DOHH2 (cell line): ENCODE measurements around the gene ZDHHC18.

ENCODE experiments used
- H3F3A ChIP-seq: fragments of 200-600 bp; sonication (generic), shearing (Covaris generic); 2 replicates; pipeline ENCODE4 v1.6.0; 2016; ENCODE audit warnings: antibody characterized with exemption, mild to moderate bottlenecking; ENCODE audit not compliant: control insufficient read depth, insufficient read depth
- H3K27ac ChIP-seq: fragments of 200-600 bp; sonication (generic); 2 replicates; pipeline ENCODE4 v1.5.1; 2014; ENCODE audit warnings: low read depth, mild to moderate bottlenecking, low read length, moderate library complexity
- H3K27me3 ChIP-seq: fragments of 200-600 bp; sonication (generic); 2 replicates; pipeline ENCODE4 v1.6.1; 2014; ENCODE audit warnings: mild to moderate bottlenecking, low read length, mixed read lengths; ENCODE audit not compliant: control insufficient read depth
- H3K36me3 ChIP-seq: fragments of 200-600 bp; sonication (generic); 2 replicates; pipeline ENCODE4 v1.6.1; 2014; ENCODE audit warnings: mild to moderate bottlenecking, low read length, moderate library complexity, mixed read lengths; ENCODE audit not compliant: control insufficient read depth
- H3K4me1 ChIP-seq: fragments of 200-600 bp; sonication (generic); 2 replicates; pipeline ENCODE4 v1.6.1; 2014; ENCODE audit warnings: mild to moderate bottlenecking, low read length, mixed read lengths; ENCODE audit not compliant: control insufficient read depth
- H3K4me2 ChIP-seq: fragments of 200-600 bp; sonication (generic); 2 replicates; pipeline ENCODE4 v1.6.0; 2014; ENCODE audit warnings: mild to moderate bottlenecking, low read length, moderate library complexity
- H3K4me3 ChIP-seq: fragments of 200-600 bp; sonication (generic); 2 replicates; pipeline ENCODE4 v1.5.1; 2014; ENCODE audit warnings: mild to moderate bottlenecking, low read length, mixed read lengths
- H3K79me2 ChIP-seq: fragments of 200-600 bp; sonication (generic); 2 replicates; pipeline ENCODE4 v1.6.1; 2014; ENCODE audit warnings: mild to moderate bottlenecking, low read length, mixed read lengths; ENCODE audit not compliant: control insufficient read depth
- H3K9me2 ChIP-seq: fragments of 200-600 bp; sonication (generic); replicated peaks from 2 replicates; pipeline ENCODE4 v1.6.1; 2014; ENCODE audit warnings: mild to moderate bottlenecking, low read length, mixed read lengths; ENCODE audit not compliant: control insufficient read depth
- H3K9me3 ChIP-seq: fragments of 200-600 bp; sonication (generic); 2 replicates; pipeline ENCODE4 v1.6.1; 2014; ENCODE audit warnings: antibody characterized with exemption, low read length, mixed read lengths; ENCODE audit not compliant: control insufficient read depth, insufficient read depth
- H4K20me1 ChIP-seq: fragments of 200-600 bp; sonication (generic); 2 replicates; pipeline ENCODE4 v1.6.0; 2014; ENCODE audit warnings: low read depth, mild to moderate bottlenecking, antibody characterized with exemption, low read length, moderate library complexity; ENCODE audit not compliant: control insufficient read depth, insufficient read depth
- EZH2phosphoT487 ChIP-seq: fragments of 200-600 bp; sonication (generic); IDR thresholded peaks from 2 replicates; pipeline ENCODE4 v1.6.1; 2017; ENCODE audit warnings: borderline replicate concordance, mild to moderate bottlenecking, antibody characterized with exemption, low read length, moderate library complexity, mixed read lengths
- TF ChIP-seq, protein P1 (sequence below): fragments of 200-600 bp; sonication (generic); IDR thresholded peaks from one replicate; pipeline ENCODE4 v1.5.1; 2014; ENCODE audit warnings: antibody characterized with exemption, mild to moderate bottlenecking, low read depth, low read length; ENCODE audit not compliant: poor library complexity, severe bottlenecking

The ZDHHC18 gene

DNA sequence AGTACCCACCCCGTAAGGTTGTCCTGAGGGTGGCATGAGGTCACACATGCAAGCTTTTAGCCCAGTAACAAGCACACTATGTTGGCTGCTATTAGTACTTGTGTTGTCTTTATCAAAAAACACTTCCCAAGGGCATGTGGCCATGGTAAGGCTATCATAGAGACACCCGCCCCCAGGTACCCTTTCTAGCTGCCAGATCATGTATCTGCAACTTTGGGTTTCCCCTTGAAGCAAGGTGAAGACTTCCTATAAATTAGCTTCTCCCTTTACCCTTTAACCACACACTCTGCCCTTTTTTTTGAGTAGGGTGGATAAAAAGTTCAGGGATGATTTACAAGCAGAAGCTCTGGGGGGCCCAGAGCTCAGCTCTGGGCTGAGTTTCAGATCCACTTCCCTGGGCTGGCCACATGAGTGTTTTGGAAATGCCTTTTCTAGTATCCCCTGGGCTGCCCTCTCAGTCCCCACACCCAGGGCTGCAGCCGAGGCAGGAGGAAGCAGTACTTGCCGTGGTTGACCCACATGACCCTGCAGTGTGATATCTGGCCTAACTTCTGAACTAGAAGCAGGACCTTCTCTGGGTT is 2.0 kb downstream of the ZDHHC18 start:
- Histone ChIP-seq H4K20me1 (no peaks in the 10 kb centered on the region), H3K4me2 (peak overlapping the region; percentile 62), H3K9me3 (no peaks in the 10 kb centered on the region), H3K79me2 (peaks cover 49% of the 10 kb centered on the region), H3K27me3 (no peaks in the 10 kb centered on the region), H3K4me1 (peaks cover 50% of the 10 kb centered on the region), H3K27ac (no peak overlapping the region), H3K9me2 (no peaks in the 10 kb centered on the region), H3F3A (peaks cover 12% of the 10 kb centered on the region), H3K4me3 (peak overlapping the region; percentile 17), H3K36me3 (peaks cover 33% of the 10 kb centered on the region)
- TF ChIP-seq EZH2phosphoT487 = no peak
- TF ChIP-seq, protein P1, sequence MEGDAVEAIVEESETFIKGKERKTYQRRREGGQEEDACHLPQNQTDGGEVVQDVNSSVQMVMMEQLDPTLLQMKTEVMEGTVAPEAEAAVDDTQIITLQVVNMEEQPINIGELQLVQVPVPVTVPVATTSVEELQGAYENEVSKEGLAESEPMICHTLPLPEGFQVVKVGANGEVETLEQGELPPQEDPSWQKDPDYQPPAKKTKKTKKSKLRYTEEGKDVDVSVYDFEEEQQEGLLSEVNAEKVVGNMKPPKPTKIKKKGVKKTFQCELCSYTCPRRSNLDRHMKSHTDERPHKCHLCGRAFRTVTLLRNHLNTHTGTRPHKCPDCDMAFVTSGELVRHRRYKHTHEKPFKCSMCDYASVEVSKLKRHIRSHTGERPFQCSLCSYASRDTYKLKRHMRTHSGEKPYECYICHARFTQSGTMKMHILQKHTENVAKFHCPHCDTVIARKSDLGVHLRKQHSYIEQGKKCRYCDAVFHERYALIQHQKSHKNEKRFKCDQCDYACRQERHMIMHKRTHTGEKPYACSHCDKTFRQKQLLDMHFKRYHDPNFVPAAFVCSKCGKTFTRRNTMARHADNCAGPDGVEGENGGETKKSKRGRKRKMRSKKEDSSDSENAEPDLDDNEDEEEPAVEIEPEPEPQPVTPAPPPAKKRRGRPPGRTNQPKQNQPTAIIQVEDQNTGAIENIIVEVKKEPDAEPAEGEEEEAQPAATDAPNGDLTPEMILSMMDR = no peak

DNA sequence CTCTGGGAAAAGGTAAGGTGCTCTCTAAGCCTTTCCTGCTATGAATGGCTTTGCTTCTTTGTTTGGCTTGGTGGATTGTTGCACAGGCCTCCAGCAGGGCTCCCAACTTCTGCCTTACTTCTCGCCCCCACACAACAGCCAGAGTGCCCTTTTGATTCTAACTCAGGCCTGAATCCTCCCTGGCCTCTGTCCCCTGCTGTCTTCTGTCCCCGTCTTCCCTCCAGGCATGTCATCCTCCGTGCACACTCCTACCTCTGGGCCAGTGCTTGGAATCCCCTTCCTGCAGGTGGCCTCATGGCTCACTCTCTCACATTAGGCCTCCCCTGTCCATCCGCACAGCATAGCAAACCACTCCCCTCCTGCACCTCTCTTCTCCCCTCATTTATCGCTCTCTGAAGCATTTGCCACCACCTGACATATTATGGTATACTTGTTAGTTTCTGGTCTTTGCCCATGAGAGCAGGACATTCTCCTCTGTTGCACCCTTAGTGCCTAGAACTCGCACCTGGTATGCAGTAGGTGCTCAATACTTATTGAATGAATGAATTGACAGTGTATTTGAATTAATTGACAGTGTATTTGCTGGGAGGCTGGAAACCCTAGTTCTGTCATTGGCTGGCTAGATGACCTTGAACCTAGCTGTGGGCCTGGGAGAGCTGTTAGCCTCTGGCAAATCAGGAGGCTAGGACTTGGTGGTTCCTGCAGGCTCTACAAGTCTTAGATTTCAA is 2.9 kb downstream of the ZDHHC18 start:
- Histone ChIP-seq H3K79me2 (peaks cover 49% of the 10 kb centered on the region), H3K27me3 (no peaks in the 10 kb centered on the region), H3K36me3 (peaks cover 39% of the 10 kb centered on the region), H3K27ac (no peak overlapping the region), H3F3A (peaks cover 12% of the 10 kb centered on the region), H3K9me3 (no peaks in the 10 kb centered on the region), H3K4me1 (peaks cover 59% of the 10 kb centered on the region), H4K20me1 (no peaks in the 10 kb centered on the region), H3K4me3 (peak overlapping the region; percentile 17), H3K9me2 (no peaks in the 10 kb centered on the region), H3K4me2 (peak overlapping the region; percentile 62)
- TF ChIP-seq, protein P1 = no peak
- no peak for TF ChIP-seq EZH2phosphoT487

DNA sequence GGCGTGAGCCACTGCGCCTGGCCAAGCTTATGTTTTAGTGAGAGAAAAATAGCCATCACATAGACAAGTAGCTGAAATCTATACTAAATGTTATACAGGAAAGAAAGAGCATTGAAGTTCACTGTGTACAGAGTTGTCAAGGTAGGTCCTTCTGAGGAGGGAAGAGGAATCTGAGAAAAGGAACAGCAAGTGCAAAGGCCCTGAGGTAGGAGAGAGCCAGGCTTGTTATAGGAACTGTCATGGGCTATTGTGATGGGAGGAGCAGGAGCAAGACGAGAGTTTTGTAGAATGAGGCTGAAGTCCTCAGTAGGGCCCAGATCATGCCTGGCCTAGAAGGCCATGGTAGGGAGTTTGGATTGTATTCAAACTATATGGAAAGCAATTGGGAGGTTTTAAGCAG is 4.6 kb downstream of the ZDHHC18 start:
- H3K4me1 ChIP-seq = peaks cover 51% of the 10 kb centered on the region
- H3K27ac ChIP-seq = no peak overlapping the region
- no peaks in the 10 kb centered on the region for H3K9me2 ChIP-seq
- H3K4me2 ChIP-seq = no peak overlapping the region
- peaks cover 47% of the 10 kb centered on the region for H3K79me2 ChIP-seq
- no peaks in the 10 kb centered on the region for H4K20me1 ChIP-seq
- H3F3A ChIP-seq = peaks cover 10% of the 10 kb centered on the region; the same call in 1 of the 2 replicates
- H3K27me3 ChIP-seq = no peaks in the 10 kb centered on the region
- no peak for TF ChIP-seq EZH2phosphoT487
- TF ChIP-seq, protein P1 = no peak
- no peak overlapping the region for H3K4me3 ChIP-seq
- no peaks in the 10 kb centered on the region for H3K9me3 ChIP-seq
- peaks cover 53% of the 10 kb centered on the region for H3K36me3 ChIP-seq
